ENCODE results near the gene DBP. TPM values are rescaled to one million over a fixed set of nuclear protein-coding genes. Genes with fewer than 3 reads are reported as not detected.

Gene DBP
- total RNA-seq, 1 experiment from 2014 or later: 12.6 TPM

- Histone ChIP-seq H2BK20ac (ENCODE audit: low read depth, low read length, poor library complexity, severe bottlenecking) (no peak overlapping the region), H2BK5ac (ENCODE audit: insufficient read length, low read length) (no peak overlapping the region), H3T11ph (ENCODE audit: low read length) (no peak overlapping the region), H3K4me2 (ENCODE audit: insufficient read depth, insufficient read length, low read length) (no peak overlapping the region), H2BK120ac (ENCODE audit: low read depth, low read length, poor library complexity, severe bottlenecking) (no peak overlapping the region), H2AFZ (ENCODE audit: low read length) (no peak overlapping the region), H3K18ac (ENCODE audit: insufficient read length, low read depth, low read length) (no peak overlapping the region), H3K9ac (ENCODE audit: extremely low read depth, insufficient read length, low read length) (no peak overlapping the region), H3K23ac (ENCODE audit: insufficient read length, low read depth, low read length) (no peak overlapping the region), H3K56ac (ENCODE audit: insufficient read length, low read depth, low read length) (no peak overlapping the region), H3K27ac (ENCODE audit: insufficient read length, low read depth, low read length) (no peak overlapping the region), H3K23me2 (ENCODE audit: insufficient read length, low read depth, low read length, poor library complexity, severe bottlenecking) (no peaks in the 10 kb centered on the region), H2BK12ac (ENCODE audit: insufficient read length, low read depth, low read length) (no peak overlapping the region), H3K4ac (ENCODE audit: low read depth, low read length) (no peak overlapping the region), H2BK15ac (ENCODE audit: low read depth, low read length) (no peak overlapping the region), H3K4me1 (ENCODE audit: insufficient read depth, low read length) (no peaks in the 10 kb centered on the region), H3K9me3 (ENCODE audit: control insufficient read depth, low read depth, low read length) (no peaks in the 10 kb centered on the region), H3K79me1 (ENCODE audit: insufficient read depth, low read depth, low read length, poor library complexity, severe bottlenecking) (no peaks in the 10 kb centered on the region), H4K91ac (ENCODE audit: insufficient read length, low read depth, low read length) (no peak overlapping the region), H2AK5ac (ENCODE audit: insufficient read length, low read length) (no peak overlapping the region), H3K79me2 (ENCODE audit: insufficient read depth, low read length) (no peaks in the 10 kb centered on the region), H3K14ac (ENCODE audit: insufficient read depth, low read length) (no peak overlapping the region), H3K27me3 (ENCODE audit: insufficient read depth, low read length) (no peaks in the 10 kb centered on the region), H4K5ac (ENCODE audit: insufficient read length, low read depth, low read length) (no peak overlapping the region), H4K8ac (replicated peaks; ENCODE audit: insufficient read length, low read depth, low read length) (no peak overlapping the region), H4K20me1 (ENCODE audit: control insufficient read depth, insufficient read depth, insufficient read length) (no peaks in the 10 kb centered on the region)
- H3K4me3 Mint-ChIP-seq: no peak overlapping the region
- TF ChIP-seq CTCF (conservative IDR thresholded peaks at IDR 0.05): no peak
- H3K27me3 Mint-ChIP-seq (ENCODE audit: low read depth): peaks cover 16% of the 10 kb centered on the region
- no peaks in the 10 kb centered on the region; a peak in 1 of 7 replicates for H3K36me3 Mint-ChIP-seq (ENCODE audit: insufficient read depth in 1 of 3, low read depth in 3 of 3)
- H3K9me3 Mint-ChIP-seq: peaks cover 3 to 4% of the 10 kb centered on the region in 2 experiments; a peak in 4 of 5 replicates
- no CpG with 5 or more reads among the region's 2 CpGs for WGBS (ENCODE audit: extremely low coverage, insufficient read length, low lambda C conversion rate)
- H3K4me1 Mint-ChIP-seq: peaks cover 4% of the 10 kb centered on the region in 2 experiments
- H3K27ac Mint-ChIP-seq: no peak overlapping the region
- DNase-seq: no peak
Observed at GRCh38 chr19:48582168-48582567, 55.0 kb downstream of the DBP start.

Other genes with a start within 250 kb of the DBP start
- 195 and 198 TPM in 2 replicates for gene KDELR1, start 245.8 kb downstream of the DBP start, total RNA-seq (2021)
- gene GRIN2D, start 243.7 kb downstream of the DBP start, total RNA-seq (2021): 5.9 and 6.2 TPM in 2 replicates
- 92.0 and 94.6 TPM in 2 replicates for gene GRWD1, start 191.4 kb downstream of the DBP start, total RNA-seq (2021)
- 1.1 and 1.2 TPM in 2 replicates for gene KCNJ14, start 181.8 kb downstream of the DBP start, total RNA-seq (2021)
- gene CYTH2, start 168.0 kb downstream of the DBP start, total RNA-seq (2021): 97.1 and 103 TPM in 2 replicates
- 14.4 and 15.2 TPM in 2 replicates for gene LMTK3, start 125.5 kb downstream of the DBP start, total RNA-seq (2021)
- 1.3 and 1.7 TPM in 2 replicates for gene SULT2B1, start 85.2 kb downstream of the DBP start, total RNA-seq (2021)
- gene SPACA4, start 30.6 kb downstream of the DBP start, total RNA-seq (2021): not detected in 2 replicates
- gene FAM83E, start 22.3 kb downstream of the DBP start, total RNA-seq (2021): 9.2 and 9.5 TPM in 2 replicates
- 1,855 and 1,874 TPM in 2 replicates for gene RPL18, start 18.2 kb downstream of the DBP start, total RNA-seq (2021)
- 55.0 and 57.2 TPM in 2 replicates for gene SPHK2, start 17.9 kb downstream of the DBP start, total RNA-seq (2021)
- gene CA11, start 8.8 kb upstream of the DBP start, total RNA-seq (2021): 102 and 107 TPM in 2 replicates
- gene NTN5, start 35.6 kb upstream of the DBP start, total RNA-seq (2021): 0.33 and 0.55 TPM in 2 replicates
- 11.4 and 13.2 TPM in 2 replicates for gene FUT2, start 58.6 kb upstream of the DBP start, total RNA-seq (2021)
- 1.4 and 1.6 TPM in 2 replicates for gene MAMSTR, start 82.3 kb upstream of the DBP start, total RNA-seq (2021)
- gene RASIP1, start 103.2 kb upstream of the DBP start, total RNA-seq (2021): 2.4 and 2.8 TPM in 2 replicates
- gene IZUMO1, start 109.5 kb upstream of the DBP start, total RNA-seq (2021): 2.6 and 3.7 TPM in 2 replicates
- gene FUT1, start 115.3 kb upstream of the DBP start, total RNA-seq (2021): 15.9 and 16.1 TPM in 2 replicates
- 0.55 and 0.90 TPM in 2 replicates for gene FGF21, start 118.1 kb upstream of the DBP start, total RNA-seq (2021)
- 30.6 and 32.7 TPM in 2 replicates for gene BCAT2, start 173.7 kb upstream of the DBP start, total RNA-seq (2021)
- gene HSD17B14, start 199.1 kb upstream of the DBP start, total RNA-seq (2021): 11.2 and 11.6 TPM in 2 replicates
- 14.3 and 15.3 TPM in 2 replicates for gene PLEKHA4, start 231.2 kb upstream of the DBP start, total RNA-seq (2021)
- gene PPP1R15A, start 235.0 kb upstream of the DBP start, total RNA-seq (2021): 17.2 and 17.5 TPM in 2 replicates